ENCODE measurements around the gene TP73. TPM values are rescaled to one million over a fixed set of nuclear protein-coding genes. Genes with fewer than 3 reads are reported as not detected.

TP73 gene
- total RNA-seq, 1 donor from 2014 or later: 0.05 TPM

- Mint-ChIP-seq H3K4me3 (ENCODE audit: unreplicated experiment) (no peak overlapping the region), H3K36me3 (ENCODE audit: low read depth) (peaks cover 3% of the 10 kb centered on the region), H3K9me3 (ENCODE audit: low read depth) (no peaks in the 10 kb centered on the region), H3K27ac (ENCODE audit: unreplicated experiment) (no peak overlapping the region), H3K27me3 (ENCODE audit: low read depth) (no peaks in the 10 kb centered on the region), H3K4me1 (ENCODE audit: low read depth) (peaks cover 28% of the 10 kb centered on the region)
- peak; percentile 75 for DNase-seq (ENCODE audit: low spot score)
- TF ChIP-seq CTCF (IDR thresholded peaks at IDR 0.05): no peak
These were observed 92.8 kb downstream of the TP73 start for GRCh38 chr1:3745071-3745470.

- Mint-ChIP-seq H3K27ac (ENCODE audit: unreplicated experiment) (peak overlapping the region; percentile 29), H3K9me3 (ENCODE audit: low read depth) (no peaks in the 10 kb centered on the region), H3K4me1 (ENCODE audit: low read depth) (peaks cover 28% of the 10 kb centered on the region), H3K27me3 (ENCODE audit: low read depth) (peaks cover 2% of the 10 kb centered on the region), H3K4me3 (ENCODE audit: unreplicated experiment) (peak overlapping the region; percentile 70), H3K36me3 (ENCODE audit: low read depth) (peaks cover 3% of the 10 kb centered on the region)
- peak; percentile 92 for DNase-seq (ENCODE audit: low spot score)
- TF ChIP-seq CTCF (IDR thresholded peaks at IDR 0.05): no peak
These were observed 93.5 kb downstream of the TP73 start for GRCh38 chr1:3745590-3746381.

- H3K27me3 Mint-ChIP-seq (ENCODE audit: low read depth): peaks cover 8% of the 10 kb centered on the region
- TF ChIP-seq CTCF (IDR thresholded peaks at IDR 0.05): no peak
- peak overlapping the region; percentile 70 for H3K4me3 Mint-ChIP-seq (ENCODE audit: unreplicated experiment)
- H3K4me1 Mint-ChIP-seq (ENCODE audit: low read depth): peaks cover 28% of the 10 kb centered on the region
- peak; percentile 87 for DNase-seq (ENCODE audit: low spot score)
- H3K36me3 Mint-ChIP-seq (ENCODE audit: low read depth): peaks cover 3% of the 10 kb centered on the region
- H3K27ac Mint-ChIP-seq (ENCODE audit: unreplicated experiment): peak overlapping the region; percentile 36
- H3K9me3 Mint-ChIP-seq (ENCODE audit: low read depth): no peaks in the 10 kb centered on the region
These were observed 94.1 kb downstream of the TP73 start for GRCh38 chr1:3746389-3746829.

- Mint-ChIP-seq H3K27me3 (ENCODE audit: low read depth) (peaks cover 11% of the 10 kb centered on the region), H3K9me3 (ENCODE audit: low read depth) (no peaks in the 10 kb centered on the region), H3K4me3 (ENCODE audit: unreplicated experiment) (peak overlapping the region; percentile 70), H3K27ac (ENCODE audit: unreplicated experiment) (peak overlapping the region; percentile 17), H3K36me3 (ENCODE audit: low read depth) (no peaks in the 10 kb centered on the region), H3K4me1 (ENCODE audit: low read depth) (peaks cover 28% of the 10 kb centered on the region)
- peak; percentile 90 for DNase-seq (ENCODE audit: low spot score)
- TF ChIP-seq CTCF (IDR thresholded peaks at IDR 0.05): no peak
These were observed 94.7 kb downstream of the TP73 start for GRCh38 chr1:3746830-3747521.

- H3K27me3 Mint-ChIP-seq (ENCODE audit: low read depth): peaks cover 15% of the 10 kb centered on the region
- no peak for TF ChIP-seq CTCF (IDR thresholded peaks at IDR 0.05)
- no peak for DNase-seq (ENCODE audit: low spot score)
- H3K9me3 Mint-ChIP-seq (ENCODE audit: low read depth): no peaks in the 10 kb centered on the region
- peaks cover 28% of the 10 kb centered on the region for H3K4me1 Mint-ChIP-seq (ENCODE audit: low read depth)
- no peak overlapping the region for H3K27ac Mint-ChIP-seq (ENCODE audit: unreplicated experiment)
- no peaks in the 10 kb centered on the region for H3K36me3 Mint-ChIP-seq (ENCODE audit: low read depth)
- H3K4me3 Mint-ChIP-seq (ENCODE audit: unreplicated experiment): peak overlapping the region; percentile 70
These were observed 95.2 kb downstream of the TP73 start for GRCh38 chr1:3747522-3747848.
